GM21360 (cell line): ENCODE results near the gene UBE2G1.

Experiments
- ATAC-seq: cut with Tn5 transposase; IDR thresholded peaks from one replicate; pipeline ENCODE4 v1.9.1; 2021; ENCODE audit warnings: mild to moderate bottlenecking, moderate library complexity; ENCODE audit not compliant: unreplicated experiment

The UBE2G1 gene

DNA sequence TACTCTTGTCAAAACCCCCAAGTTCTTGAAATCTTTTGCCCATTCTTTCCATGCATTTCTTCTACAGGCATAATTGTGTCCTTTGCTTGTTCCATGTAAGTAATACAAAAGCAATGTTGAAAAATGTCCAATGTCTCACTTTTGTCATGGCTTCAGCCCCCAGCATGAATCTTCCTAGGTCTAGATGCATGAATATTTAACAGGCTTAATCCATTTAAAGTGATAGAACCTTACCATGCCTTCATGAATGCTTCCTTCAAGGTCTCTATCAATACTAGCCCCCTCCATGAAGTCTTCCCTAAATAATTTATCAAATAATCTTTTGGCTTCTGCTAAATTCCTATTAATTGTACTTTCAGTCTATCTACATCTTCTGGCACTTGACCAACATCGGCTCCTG, 56.6 kb downstream of the UBE2G1 start:
- ATAC-seq = no peak

DNA sequence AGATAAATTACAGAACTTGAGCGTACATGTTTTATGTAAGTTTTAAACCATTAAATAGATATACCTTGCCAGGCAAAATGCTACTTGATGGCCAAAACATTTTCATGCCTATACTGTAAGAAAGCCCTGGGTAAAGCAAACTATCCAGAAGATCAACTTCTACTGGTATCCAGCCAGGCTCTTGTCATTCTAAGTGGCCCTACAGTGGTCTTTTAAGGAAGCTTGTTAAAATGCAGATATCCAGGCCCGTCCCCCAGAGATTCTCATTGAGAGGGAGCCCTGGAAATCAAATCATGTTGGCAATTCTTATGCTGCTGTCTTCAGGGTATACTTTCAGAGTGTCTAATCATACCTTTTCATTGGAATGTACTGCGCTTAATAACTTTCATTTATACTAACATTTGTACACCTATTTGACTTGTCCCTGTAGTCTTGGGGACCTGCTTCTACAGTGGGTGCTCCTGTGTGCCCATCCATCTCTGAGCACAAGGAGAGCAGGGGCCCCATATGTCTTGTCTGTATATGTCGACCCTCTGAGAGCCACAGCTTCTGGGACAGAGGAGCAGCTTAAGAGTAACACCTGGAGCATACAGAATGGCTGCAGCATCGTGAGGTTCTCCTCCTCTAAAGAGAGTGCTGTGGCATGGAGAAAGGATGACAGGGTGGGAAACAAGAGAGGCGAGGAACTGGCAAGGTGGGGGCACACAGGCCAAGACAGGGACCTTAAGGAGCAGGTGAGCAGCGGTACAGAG, 59.1 kb downstream of the UBE2G1 start:
- ATAC-seq = no peak

DNA sequence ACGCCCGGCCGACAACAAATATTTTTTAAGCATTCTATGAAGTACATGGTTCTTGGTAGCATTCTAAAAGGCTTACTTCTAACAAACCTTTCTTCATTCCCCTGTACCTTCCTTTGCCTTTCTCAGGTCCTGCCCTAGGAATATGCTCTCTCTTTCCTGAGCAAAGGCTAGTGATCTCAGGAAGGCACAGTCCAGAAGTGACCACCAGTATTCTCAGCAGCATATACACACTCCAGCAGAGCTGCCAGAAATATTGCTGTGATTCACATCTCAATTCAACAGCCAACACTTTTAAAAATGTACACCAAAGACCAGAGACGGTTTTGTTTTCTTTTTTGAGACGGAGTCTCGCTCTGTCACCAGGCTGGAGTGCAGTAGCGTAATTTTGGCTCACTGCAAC, 61.3 kb downstream of the UBE2G1 start:
- ATAC-seq = no peak

DNA sequence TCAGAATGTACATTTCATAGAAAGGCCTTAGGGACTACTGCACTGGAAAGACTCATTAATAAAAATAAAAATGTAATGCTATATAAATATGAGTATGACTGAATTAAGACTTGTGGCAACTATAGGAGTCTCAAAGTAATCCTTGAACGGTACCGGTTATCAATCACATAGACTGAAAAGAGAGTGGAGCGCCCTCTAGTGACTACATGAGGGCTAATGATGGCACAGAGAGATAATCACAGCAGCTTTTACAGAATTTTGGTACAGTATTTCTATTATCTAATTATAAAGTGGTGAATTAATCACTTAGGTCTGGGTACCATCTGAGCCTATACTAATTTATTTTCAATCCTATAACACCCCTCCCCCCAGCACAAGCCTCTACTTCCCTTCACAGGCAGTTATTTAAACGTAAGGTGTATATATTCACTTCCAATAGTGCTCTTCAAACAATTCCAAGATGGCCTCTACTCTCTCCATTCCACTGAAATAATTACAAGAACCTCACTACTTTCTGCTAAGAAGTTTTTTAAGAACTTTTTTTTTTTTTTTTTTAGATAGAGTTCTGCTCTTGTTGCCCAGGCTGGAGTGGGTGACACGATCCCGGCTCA, 62.0 kb downstream of the UBE2G1 start:
- ATAC-seq = no peak

DNA sequence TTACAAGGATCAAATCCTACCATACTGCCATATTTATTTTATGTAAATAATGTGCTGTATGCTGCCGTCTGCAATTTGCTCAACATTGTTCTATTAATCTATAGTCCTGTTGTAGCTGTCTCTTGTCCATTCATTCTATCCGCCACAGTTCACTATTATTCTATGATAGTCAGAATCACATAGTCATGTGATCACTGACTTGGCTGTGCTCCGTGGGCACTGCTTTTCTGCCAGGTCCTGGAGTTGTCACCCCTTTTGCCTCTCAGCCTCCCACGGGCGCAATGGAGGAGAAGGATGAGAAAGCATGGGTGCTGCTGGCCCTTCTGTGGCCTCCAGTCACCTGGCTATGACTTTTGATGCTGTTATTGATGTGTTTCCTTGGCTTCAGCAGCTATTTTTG, 65.4 kb downstream of the UBE2G1 start:
- no peak for ATAC-seq

DNA sequence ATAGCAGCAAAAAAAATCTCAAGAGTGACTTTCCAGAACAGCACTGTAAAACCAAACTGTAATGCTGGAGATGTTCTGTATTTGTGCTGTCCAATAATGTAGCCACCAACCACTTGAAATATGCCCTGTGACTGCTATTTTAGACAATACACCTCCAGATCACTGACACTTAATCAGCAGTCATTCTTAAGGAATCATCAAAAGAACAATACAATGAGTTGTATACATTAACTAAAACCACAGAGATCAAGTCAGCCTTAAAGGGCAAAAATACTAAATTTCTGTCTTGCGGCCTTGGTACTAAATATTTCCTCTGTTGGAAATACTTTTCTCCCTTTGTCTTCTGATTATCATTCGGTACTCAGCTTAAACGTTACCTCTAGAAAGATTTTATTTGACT, 69.1 kb downstream of the UBE2G1 start:
- no peak for ATAC-seq

DNA sequence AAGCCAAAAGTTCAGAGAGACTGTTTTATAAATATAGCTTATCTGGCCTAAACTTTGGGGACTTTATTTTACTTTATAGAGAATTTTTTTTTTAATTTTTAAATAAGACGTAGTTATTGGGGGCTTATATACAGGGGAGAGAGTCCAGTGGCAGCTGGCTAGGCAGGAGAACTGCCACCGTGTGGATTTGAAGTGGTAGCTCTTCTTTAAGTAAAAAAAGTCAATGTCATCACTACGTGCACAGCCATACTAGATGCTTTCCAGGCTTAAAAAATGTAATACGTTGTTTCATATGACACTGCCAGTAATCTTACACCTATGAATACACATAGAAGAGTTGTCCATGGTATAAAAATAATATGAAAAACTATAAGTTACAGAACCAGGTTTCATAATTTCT, 70.8 kb downstream of the UBE2G1 start:
- ATAC-seq = no peak

DNA sequence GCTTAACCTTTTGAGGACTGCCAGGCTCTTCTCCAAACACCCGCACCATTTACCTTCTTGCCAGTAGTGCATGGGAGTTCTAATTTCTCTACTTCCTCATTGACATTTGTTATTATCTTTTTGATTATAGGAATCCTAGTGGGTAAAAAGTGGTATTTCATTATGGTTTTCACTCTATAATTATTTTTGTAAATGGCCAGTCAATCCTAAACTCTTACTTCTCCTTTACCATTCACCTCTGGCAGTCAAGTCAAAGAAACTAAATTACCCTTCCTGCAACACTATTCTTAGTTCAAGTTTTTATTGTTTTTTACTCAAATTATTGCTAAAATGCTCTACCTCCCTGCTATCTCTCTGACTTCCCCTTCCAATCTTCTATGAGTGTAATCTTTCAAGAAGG, 72.9 kb downstream of the UBE2G1 start:
- no peak for ATAC-seq

DNA sequence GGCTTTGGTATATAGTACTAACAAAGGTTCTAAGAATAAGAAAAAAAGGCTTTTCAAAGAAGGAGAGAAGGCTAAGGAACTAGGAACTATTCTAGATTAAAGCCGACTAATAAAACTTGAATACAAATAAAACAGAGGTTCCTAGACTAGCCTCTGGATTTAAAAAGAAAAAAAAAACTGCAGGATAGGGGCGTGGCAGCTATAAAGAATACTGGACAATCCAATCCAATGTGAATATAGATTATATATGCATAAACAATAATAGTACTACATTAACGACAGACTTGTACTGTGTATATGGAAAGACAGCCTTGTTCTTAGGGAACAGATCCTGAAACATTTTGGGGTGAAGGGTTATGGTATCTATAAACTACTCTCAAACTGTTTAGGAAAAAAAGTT, 78.8 kb downstream of the UBE2G1 start:
- ATAC-seq = no peak

DNA sequence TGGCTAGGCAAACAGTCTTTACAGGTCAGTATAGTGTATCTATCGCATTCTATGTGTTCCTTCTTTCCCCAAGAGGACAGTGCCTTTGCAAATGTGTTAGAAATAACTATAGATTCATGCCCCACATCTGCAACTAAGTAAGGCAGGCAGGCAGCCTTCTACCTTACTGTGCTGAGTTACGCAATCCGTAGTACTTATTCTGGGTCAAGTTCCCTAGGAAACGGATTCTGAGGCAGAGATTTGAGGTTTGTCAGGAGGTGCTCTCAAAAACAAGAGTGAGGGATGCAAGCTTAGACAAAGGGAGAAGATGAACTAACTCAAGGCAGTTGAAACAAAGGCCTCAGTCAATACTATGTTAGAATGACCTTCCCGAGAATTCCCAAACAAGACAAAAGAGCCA, 90.0 kb downstream of the UBE2G1 start:
- no peak for ATAC-seq

DNA sequence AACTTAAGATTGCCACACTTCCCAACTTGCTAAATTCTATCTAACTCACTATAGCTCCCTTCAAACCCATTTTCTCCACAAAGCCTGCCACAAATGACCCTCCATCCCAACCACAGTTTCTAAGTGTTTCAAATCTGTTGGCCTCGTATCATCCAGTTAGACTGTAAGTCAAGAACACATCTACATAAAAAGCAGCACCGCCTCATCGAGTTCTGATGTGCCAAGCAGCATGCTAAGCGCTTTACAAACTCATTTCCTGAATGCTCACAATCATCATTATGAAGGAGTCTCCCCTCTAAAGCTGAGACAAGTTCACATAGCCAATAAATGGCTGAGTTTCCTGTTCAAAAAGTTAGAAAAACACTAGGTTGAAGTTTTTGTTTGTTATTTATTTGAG, 93.5 kb downstream of the UBE2G1 start:
- no peak for ATAC-seq

DNA sequence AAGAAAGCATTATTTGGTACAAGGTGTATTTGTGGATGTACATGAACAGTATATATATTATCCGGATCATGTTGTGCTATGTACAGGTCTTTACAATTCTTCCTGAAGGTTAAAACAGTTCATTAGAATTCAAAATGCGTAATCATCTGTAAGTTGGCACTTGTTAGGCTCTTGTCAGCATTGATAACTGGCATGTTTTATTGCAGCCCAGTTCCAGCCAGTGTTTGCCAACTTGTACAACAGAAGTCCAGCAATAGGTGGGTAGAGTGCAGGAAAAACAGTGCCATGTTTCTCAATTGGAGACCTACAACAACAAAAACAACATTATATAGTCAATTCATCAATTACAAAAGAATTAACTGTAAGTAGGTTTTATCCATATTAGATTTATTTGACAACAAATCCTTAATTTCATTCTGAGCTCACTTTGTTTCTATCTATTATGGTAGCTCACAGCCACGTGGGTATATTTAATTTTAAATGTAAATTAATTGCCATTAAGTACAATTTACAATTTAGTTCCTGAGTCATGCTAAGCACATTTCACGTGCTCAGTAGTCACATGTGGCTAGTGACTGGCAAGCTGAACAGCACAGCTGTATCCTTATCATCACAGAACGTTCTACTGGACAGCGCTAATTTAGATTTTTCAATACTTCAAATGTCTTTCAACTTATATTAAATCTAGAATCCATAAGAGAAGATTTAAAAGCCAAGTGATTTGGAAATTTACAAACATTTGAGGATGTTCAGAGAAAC, 94.1 kb downstream of the UBE2G1 start:
- no peak for ATAC-seq

DNA sequence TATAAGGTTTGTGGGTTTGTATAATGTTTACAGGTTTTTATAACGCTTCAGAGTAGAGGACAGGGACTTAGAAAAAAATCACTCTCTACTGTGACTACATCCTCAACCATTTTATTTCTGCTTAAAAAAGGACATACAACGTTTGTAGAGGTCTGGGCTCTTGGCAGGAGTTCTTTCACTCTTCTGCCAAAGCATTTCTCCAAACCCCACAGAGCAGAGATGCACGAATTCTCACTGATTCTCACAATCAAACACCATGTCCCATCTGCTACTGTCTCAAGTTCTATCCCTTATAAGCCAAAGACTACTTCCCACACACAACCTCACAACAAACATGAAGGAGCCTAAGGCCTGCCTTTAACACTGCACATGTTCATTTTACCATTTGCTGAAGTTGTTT, 95.7 kb downstream of the UBE2G1 start:
- ATAC-seq = no peak

DNA sequence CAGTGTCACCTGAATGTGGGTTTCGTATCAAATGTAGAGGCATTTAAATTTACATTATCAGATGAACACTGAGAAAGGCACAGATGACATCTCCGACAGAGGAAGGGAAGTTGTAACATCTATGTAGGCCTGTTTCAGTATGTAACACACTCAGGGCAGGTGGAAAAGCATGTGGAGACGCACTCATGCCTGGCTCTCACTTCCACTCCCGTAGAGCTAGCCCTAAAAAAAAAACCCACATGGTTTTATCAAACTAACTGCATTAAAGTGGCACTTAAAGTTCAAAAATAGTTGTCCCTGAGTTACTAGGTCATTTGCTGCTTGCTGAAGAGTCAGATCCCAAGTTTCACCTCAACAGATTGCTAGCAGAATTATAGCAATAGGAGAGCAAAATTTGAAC, 96.6 kb downstream of the UBE2G1 start:
- ATAC-seq = no peak

DNA sequence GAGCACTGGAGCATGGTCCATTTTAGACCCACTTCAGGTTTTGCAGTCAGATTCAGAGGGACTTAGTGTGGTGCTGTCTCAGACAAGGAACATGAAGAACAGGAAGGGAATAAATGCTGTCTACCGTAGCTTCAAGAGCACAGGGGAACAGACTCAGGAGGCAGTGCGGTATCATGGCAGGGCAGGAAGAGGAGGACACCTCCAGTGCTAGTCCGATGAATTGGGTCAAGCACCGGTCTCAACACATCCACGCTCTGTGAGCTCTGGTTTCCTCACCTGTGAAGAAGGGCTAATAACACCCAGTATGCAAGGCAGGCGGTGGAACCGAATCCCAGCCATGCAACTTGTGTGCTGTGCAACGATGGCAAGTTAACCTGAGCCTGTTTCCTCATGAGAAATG, 99.1 kb downstream of the UBE2G1 start:
- no peak for ATAC-seq

DNA sequence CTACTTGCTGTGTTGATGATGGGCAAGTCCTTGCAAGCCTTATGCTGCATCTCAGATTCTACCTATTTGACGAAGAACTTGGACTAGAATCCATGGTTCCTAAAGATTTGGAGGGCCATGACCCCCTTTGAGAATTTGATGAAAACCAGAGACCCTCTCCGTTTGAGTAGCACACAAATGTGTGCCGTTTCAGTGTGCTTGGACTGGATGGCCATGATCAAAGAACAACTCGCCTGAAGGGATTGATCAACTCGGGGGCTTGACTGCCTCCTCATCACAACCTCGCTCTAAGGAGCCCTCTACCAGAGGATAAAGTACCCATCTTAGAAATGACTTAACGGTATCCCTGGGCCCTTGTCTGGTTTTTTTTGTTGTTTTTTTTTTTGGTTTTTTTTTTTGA, 99.9 kb downstream of the UBE2G1 start:
- ATAC-seq = no peak

DNA sequence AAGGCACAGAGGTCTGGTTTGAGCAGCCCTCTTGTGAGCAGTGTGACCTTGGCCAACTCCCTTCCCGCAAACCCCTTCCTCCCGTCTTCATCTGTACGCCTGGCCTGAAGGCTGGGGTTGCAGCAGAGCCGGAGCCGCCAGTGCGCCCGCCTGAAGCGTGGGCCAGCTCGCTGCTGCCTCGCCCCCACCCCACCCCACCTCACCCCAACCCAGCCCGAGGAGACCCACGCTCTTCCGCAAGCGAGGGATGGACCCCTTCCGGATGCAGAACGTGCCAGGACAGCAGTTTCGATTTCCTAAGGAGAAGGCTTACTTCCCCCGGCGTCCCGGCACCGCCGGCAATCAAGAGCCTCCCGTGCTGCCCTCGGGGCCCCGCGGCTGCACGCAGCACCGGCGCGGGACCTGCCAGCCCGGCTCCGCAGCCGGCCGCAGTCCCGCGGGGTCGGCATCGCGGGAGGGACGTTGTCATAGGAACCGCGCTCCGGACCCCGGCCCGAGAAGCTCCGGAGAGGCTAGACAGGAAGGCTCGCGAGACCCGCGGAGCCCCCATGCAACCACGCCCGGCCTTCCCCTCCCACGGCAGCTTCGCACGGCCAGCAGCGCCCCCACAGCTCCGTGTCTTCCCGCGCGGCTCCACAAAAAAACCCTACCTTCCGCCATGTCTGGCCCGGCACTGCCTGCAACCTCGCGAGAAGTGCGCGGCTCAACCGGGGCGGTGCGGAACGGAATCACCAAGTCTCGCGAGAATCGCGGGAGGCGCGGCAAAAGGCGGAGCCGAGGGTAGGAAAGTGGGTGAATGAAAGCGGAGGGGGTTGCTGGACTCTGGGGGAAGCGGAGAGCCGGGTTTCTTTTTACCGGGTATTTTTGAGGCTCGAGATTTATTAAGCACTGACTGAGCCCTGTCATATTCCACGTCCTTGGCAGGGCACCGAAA, 102.9 kb downstream of the UBE2G1 start, which contains the start of gene ANKFY1:
Gene ANKFY1 (minus strand): TSS at position 698 of the 934 bp plus-strand sequence. CDS start 38 bp downstream, at position 660.
- peak; percentile 82 for ATAC-seq

DNA sequence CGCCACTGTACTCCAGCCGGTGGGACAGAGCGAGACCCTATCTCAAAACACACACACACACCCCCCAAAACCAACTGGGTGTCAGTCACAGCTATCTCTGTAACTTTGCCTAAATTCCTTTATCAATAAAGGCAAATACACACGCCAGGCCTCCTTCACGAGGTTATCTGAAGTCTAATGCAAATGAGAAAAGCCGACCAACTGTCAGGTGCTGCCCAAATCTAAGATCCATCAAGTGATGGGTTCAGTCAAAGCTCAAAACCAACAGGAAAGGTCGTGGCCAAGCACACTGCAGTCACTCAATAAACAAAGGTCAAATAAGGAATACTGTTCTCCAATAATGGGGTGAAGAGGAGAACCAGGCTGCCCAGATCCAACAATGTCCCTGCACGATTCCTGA, 103.8 kb downstream of the UBE2G1 start:
- ATAC-seq = no peak

DNA sequence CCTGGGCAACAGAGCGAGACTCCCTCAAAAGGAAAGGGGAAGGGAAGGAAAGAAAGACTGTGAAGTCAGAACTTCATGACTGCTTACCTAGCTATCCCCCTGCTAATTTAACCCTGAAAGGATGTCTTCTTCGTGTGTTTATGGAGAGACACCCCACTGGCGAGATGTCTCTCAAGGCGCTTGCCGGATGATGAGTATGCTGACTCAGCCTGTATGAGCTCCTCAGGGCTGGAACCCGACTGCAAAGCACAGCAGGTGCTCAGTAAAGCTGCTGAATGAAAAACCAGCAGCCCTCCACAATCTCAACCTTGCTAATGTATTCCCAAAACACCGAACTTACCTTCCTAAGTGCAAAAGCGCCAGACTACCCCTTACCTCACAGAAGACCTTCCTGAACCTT, 105.0 kb downstream of the UBE2G1 start:
- ATAC-seq = no peak

DNA sequence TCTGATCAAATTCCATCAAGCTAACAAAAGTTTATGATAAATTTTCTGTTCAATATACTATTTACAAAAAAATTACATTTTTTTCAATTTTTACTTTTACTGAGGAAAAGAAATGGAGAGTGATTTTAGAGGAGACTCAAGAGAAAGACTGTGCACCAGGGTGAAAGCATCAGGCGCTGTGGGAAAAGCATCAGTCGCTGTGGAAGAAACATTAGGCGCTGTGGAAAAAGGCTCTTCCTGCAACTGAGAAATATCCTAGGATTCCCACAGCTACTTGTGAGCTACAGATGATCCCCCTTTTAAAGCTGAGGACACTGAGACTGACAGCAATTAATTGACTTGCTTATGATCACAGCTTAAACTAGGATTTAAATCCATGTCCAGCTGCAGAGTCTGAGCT, 107.6 kb downstream of the UBE2G1 start:
- no peak for ATAC-seq

DNA sequence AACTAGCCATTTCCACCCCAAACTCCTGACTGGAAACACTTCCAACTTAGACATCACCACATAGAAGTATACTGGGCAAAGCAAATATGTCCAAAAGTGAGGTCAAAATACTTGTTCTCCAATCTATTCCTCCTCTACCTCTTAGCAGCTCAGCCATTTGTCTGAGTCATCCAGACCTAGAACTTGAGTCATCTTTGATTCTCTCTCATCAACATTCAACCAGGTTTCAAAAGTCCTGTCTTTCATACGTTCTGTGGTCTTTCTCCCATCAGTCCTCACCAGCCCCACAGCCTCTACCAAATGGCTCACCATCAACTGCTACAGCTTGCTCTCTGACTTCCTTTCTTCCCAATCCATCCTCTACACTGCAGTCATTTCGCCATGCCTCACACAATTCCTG, 109.5 kb downstream of the UBE2G1 start:
- no peak for ATAC-seq
